GM12874 (cell line): Measurements from ENCODE around the gene KHSRP.

Experiments used
- TF ChIP-seq, protein P1 (sequence below): IDR thresholded peaks from 2 replicates; pipeline ENCODE4 v1.5.1; 2011; ENCODE audit warnings: low read depth, mild to moderate bottlenecking, control low read depth, low read length, moderate library complexity; ENCODE audit not compliant: insufficient read depth

The KHSRP gene

GRCh38 chr19:6387372-6387771 is 37.2 kb downstream of the KHSRP start:
- TF ChIP-seq, protein P1, sequence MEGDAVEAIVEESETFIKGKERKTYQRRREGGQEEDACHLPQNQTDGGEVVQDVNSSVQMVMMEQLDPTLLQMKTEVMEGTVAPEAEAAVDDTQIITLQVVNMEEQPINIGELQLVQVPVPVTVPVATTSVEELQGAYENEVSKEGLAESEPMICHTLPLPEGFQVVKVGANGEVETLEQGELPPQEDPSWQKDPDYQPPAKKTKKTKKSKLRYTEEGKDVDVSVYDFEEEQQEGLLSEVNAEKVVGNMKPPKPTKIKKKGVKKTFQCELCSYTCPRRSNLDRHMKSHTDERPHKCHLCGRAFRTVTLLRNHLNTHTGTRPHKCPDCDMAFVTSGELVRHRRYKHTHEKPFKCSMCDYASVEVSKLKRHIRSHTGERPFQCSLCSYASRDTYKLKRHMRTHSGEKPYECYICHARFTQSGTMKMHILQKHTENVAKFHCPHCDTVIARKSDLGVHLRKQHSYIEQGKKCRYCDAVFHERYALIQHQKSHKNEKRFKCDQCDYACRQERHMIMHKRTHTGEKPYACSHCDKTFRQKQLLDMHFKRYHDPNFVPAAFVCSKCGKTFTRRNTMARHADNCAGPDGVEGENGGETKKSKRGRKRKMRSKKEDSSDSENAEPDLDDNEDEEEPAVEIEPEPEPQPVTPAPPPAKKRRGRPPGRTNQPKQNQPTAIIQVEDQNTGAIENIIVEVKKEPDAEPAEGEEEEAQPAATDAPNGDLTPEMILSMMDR, result no peak

DNA sequence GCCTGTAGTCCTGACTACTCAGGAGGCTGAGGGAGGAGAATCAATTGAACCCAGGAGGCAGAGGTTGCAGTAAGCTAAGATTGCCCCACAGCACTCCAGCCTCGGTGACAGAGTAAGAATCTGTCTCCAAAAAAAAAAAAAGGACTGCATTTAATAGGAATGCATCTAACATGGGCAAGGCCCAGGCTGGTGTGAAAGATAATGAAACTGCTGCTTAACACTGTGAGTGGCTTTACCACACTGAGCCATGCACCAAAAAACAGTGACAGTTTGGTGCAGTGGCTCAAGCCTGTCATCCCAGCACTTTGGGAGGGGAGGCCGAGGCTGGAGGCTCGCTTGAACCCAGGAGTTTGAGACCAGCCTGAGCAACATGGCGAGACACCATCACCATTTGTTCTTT is 40.2 kb downstream of the KHSRP start:
- TF ChIP-seq, protein P1, result no peak

DNA sequence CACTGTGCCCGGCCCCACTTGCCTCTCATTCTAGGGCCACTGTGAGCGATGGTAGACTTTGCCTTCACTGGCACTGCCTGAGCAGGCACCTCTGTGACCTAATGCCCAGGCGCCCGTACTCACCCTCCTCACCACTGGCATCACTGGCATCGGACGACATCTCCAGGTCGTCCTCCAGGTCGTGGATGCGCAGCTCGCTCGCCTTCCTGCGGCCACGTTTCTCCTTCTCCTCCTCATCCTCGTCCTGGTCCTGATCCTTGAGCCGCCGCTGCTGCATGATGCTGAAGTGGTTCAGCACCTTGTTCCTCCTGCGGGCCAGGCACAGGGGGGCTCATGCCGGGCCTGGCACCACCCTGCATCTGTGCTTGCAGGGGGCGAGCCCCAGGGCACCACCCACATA is 41.4 kb downstream of the KHSRP start:
- TF ChIP-seq, protein P1, result no peak

DNA sequence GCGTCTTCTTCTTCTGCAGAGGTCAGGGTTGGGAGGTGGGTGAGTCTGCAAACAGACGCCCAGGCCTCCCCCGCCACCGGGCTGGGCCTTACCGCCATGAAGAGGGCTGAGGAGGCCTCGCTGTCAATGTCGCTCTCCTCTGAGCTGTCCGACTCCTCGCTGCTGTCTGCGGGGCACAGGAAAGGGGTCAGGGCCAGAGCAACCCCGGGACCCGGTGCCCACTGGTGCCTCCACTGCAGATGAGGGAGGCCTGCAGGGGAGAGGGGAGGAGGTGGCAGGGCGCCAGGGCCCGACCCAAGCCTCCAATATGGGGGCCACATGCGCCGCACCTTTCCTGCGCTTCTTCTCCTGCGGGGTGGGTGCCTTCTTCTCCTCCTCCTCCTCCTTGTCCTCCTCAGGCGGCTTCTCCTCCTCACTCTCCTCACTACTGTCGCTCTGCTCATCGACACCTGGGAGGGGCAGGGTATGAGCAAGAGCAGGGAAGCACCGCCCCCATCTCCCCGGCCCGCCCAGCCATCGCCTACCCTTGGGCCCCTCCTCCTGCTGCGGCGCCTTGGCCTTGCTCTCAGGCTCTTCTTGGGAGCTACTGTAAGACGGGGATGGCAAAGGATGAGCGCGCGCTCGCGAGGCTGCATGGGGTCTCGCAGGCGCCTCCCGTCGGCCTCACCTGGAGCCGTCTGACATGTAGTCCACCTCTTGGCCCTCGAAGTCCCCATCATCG is 43.4 kb downstream of the KHSRP start:
- TF ChIP-seq, protein P1, result no peak

GRCh38 chr19:6379744-6380143 is 44.9 kb downstream of the KHSRP start:
- TF ChIP-seq, protein P1, result no peak

DNA sequence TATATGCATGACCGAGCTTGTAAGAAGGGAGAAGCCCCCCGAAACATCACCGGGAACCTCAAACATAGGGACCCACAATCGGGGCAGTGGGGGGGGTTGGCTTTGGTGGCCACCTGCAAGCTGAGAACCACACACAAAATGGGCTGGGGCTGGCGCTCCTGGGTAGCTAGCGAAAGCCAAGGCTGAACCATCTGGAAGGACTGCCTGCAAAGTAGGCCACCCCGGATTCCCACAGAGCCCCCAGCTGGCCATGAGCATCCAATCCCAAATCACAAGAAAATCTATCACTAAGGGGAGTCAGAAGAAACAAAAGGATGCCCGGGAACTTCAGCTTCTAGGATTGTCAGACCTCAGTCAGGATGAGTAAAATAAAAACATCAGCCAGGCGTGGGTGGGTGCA is 46.1 kb downstream of the KHSRP start:
- TF ChIP-seq, protein P1, result no peak

DNA sequence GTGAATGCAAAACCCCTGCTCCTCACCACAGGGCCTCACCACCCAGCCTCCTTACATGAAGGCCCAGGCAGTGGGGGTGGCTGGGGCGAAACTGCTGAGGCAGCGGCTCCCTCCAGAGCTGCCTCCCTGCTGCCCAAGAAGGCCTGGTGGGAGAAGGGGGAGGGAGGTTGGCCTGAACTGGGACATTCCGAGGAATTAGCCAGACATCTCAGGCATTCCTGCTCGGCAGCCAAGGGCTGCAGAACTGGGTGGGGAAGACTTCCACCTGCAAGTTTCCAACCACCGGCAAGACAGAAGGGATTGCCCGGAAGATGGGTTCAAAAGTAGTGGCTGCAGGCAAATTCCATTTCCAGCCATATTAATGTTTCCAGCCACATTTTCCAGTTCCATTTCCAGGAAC is 46.6 kb downstream of the KHSRP start:
- TF ChIP-seq, protein P1, result no peak
